Ovary (tissue), 3 donors: ENCODE data around the gene TTC6.

Experiments used
- CTCF ChIP-seq, 3 donors: fragments of 450-650 bp in 2 of 3; fragments of 200-600 bp in 1 of 3; IDR thresholded peaks; one replicate each; pipeline versions ENCODE4 v1.5.1 to v1.8.0; 2016 to 2022; ENCODE audit warnings: antibody characterized with exemption in 3 of 3, mild to moderate bottlenecking in 1 of 3
- EP300 ChIP-seq: sonication (generic); formaldehyde crosslinking; IDR thresholded peaks from one replicate; pipeline ENCODE4 v1.6.1; 2017; ENCODE audit warnings: antibody characterized with exemption
- donor health status: DM: no; HTN: no; CAD: no.

- TF ChIP-seq CTCF (IDR thresholded peaks at IDR 0.05) (no peak), EP300 (no peak)
Measured at GRCh38 chr14:37594971-37595808, at the start of gene TTC6, which contains the start of gene FOXA1.
